H1 (cell line): ENCODE results near the gene CSF3. TPM values are rescaled to one million over a fixed set of nuclear protein-coding genes. Genes with fewer than 3 reads are reported as not detected.

Source experiments
- CTCF ChIP-seq, 3 experiments: IDR thresholded peaks; 1 replicate in 2 of 3; 2 replicates in 1 of 3; pipeline versions ENCODE4 v1.5.1 to v1.6.1; 2011; ENCODE audit warnings: low read length in 3 of 3, mild to moderate bottlenecking in 3 of 3, inconsistent platforms in 2 of 3, low read depth in 1 of 3, moderate library complexity in 1 of 3; ENCODE audit not compliant: insufficient read depth in 1 of 3; ENCODE audit errors: control extremely low read depth in 1 of 3
- EZH2 ChIP-seq: fragments of 200-600 bp; sonication (generic); IDR thresholded peaks from 2 replicates; pipeline ENCODE4 v1.7.1; 2012; ENCODE audit warnings: low read depth, mild to moderate bottlenecking, moderate library complexity, low read length, inconsistent platforms; ENCODE audit not compliant: severe bottlenecking
- HDAC2 ChIP-seq, 2 experiments: fragments of 300-600 bp in 1 of 2; sonication (generic) in 1 of 2; IDR thresholded peaks; 2 replicates each; pipeline ENCODE4 v1.6.1; 2011 to 2012; ENCODE audit warnings: low read depth in 2 of 2, low read length in 2 of 2, mild to moderate bottlenecking in 2 of 2, moderate library complexity in 2 of 2, borderline replicate concordance in 1 of 2, inconsistent platforms in 1 of 2
- HDAC6 ChIP-seq: IDR thresholded peaks from one replicate; pipeline ENCODE4 v1.7.1; 2012; ENCODE audit warnings: low read depth, mild to moderate bottlenecking, inconsistent platforms, low read length, moderate library complexity
- MAFK ChIP-seq: IDR thresholded peaks from 2 replicates; pipeline ENCODE4 v1.6.1; 2012; ENCODE audit warnings: low read depth, mild to moderate bottlenecking, improper control_type of control experiment, low read length
- POLR2AphosphoS5 ChIP-seq: IDR thresholded peaks from 2 replicates; pipeline ENCODE4 v1.6.1; 2011; ENCODE audit warnings: low read depth, low read length
- SIRT6 ChIP-seq: IDR thresholded peaks from one replicate; pipeline ENCODE4 v1.7.1; 2012; ENCODE audit warnings: low read length, inconsistent platforms
- SIX5 ChIP-seq: IDR thresholded peaks from 2 replicates; pipeline ENCODE4 v1.6.1; 2011; ENCODE audit warnings: mild to moderate bottlenecking, low read depth, low read length
- SP1 ChIP-seq: IDR thresholded peaks from 2 replicates; pipeline ENCODE4 v1.6.1; 2011; ENCODE audit warnings: low read depth, low read length
- polyA plus RNA-seq, 7 experiments: library from polyadenylated mRNA; depleted of rRNA in 3 of 7; stranded (reverse) in 5 of 7; unstranded in 2 of 7; fragments of >200 nt in 5 of 7; fragments of 200-250 nt in 2 of 7; gene quantifications; 1 replicate in 5 of 7; 2 replicates in 1 of 7; 4 replicates in 1 of 7; pipeline versions ENCODE4 v1.2.1 to v1.2.3, GENCODE V29; 2011 to 2013; ENCODE audit warnings: missing spikeins in 2 of 7, mixed read lengths in 2 of 7
- total RNA-seq: library from RNA; stranded (reverse); fragmentation: NEBNext Ultra II Directional; extraction: Animal tissue kit (Norgen Biotek cat#: 25700); gene quantifications from 2 replicates; pipeline ENCODE4 v1.2.1, GENCODE V29; 2021

CSF3 gene
- total and polyA plus RNA-seq, 2 of the 8 experiments (the other 6 are each of a cell fraction or from before 2014, with no cell fraction given) = 0.03 TPM; not detected in 1

- no peak for TF ChIP-seq CTCF (IDR thresholded peaks at IDR 0.05; ENCODE audit: control extremely low read depth in 1 of 3, insufficient read depth in 1 of 3, low read depth in 1 of 3, low read length in 3 of 3)
- no peak for TF ChIP-seq EZH2
- no peak for TF ChIP-seq POLR2AphosphoS5
- no peak for TF ChIP-seq SIRT6
- no peak for TF ChIP-seq HDAC6
- no peak for TF ChIP-seq MAFK
- no peak for TF ChIP-seq SIX5
- TF ChIP-seq SP1 = no peak
- no peak for TF ChIP-seq HDAC2 (IDR thresholded peaks at IDR 0.05; ENCODE audit: borderline replicate concordance in 1 of 2, low read depth in 2 of 2, low read length in 2 of 2)
These were observed 1.1 kb downstream of the CSF3 start (continued) for GRCh38 chr17:40015998-40016985.
